H1 (cell line): ENCODE data around the gene GAS7. TPM values are rescaled to one million over a fixed set of nuclear protein-coding genes. Genes with fewer than 3 reads are reported as not detected.

Experiments used
- CTCF ChIA-PET: fragments of 300-600 bp; sonication (Branson Sonifier 250); formaldehyde crosslinking; loops from one replicate; lab custom pipeline; 2021; ENCODE audit not compliant: partially characterized antibody; lab: Charles Lee
- POLR2A ChIA-PET: fragments of 300-600 bp; sonication (Branson Sonifier 250); formaldehyde crosslinking; loops from one replicate; lab custom pipeline; 2021; ENCODE audit warnings: inconsistent platforms; ENCODE audit not compliant: partially characterized antibody; lab: Charles Lee
- DNase-seq, 2 experiments: peaks; one replicate each; pipeline versions ENCODE4 v3.0.0 to v3.0.0-alpha.2; 2010 to 2022; ENCODE audit warnings: low spot score in 2 of 2, low read depth in 1 of 2, mixed read lengths in 1 of 2
- FAIRE-seq: peaks from 2 replicates; lab custom pipeline; 2011; peaks lifted over from hg19 to GRCh38; lab: Jason Lieb, UNC
- H2AFZ ChIP-seq: 2 replicates; pipeline ENCODE4 v1.8.1; 2012; ENCODE audit warnings: low read length, inconsistent platforms
- H2AK5ac ChIP-seq: 2 replicates; pipeline ENCODE4 v1.6.1; 2013; ENCODE audit warnings: low read depth, low read length
- H2BK120ac ChIP-seq: replicated peaks from 2 replicates; pipeline ENCODE3; 2013; ENCODE audit warnings: low read depth, low read length, inconsistent platforms
- H2BK12ac ChIP-seq: 2 replicates; pipeline ENCODE4 v1.6.1; 2013; ENCODE audit warnings: low read depth, low read length
- H2BK15ac ChIP-seq: 2 replicates; pipeline ENCODE4 v1.6.1; 2013; ENCODE audit warnings: low read length
- H2BK20ac ChIP-seq: 2 replicates; pipeline ENCODE4 v1.6.1; 2013; ENCODE audit warnings: low read length
- H2BK5ac ChIP-seq: 2 replicates; pipeline ENCODE4 v1.6.1; 2013; ENCODE audit warnings: low read depth, low read length
- H3K14ac ChIP-seq: 2 replicates; pipeline ENCODE4 v1.6.1; 2013; ENCODE audit warnings: inconsistent platforms; ENCODE audit not compliant: insufficient read length
- H3K18ac ChIP-seq: 2 replicates; pipeline ENCODE4 v1.6.1; 2013; ENCODE audit warnings: low read length; ENCODE audit errors: extremely low read depth
- H3K23ac ChIP-seq: 2 replicates; pipeline ENCODE4 v1.6.1; 2013; ENCODE audit warnings: inconsistent platforms; ENCODE audit not compliant: insufficient read length
- H3K23me2 ChIP-seq: 2 replicates; pipeline ENCODE4 v1.6.1; 2013; ENCODE audit warnings: low read depth, low read length
- H3K27ac ChIP-seq: 2 replicates; pipeline ENCODE4 v1.6.1; 2011; ENCODE audit warnings: low read depth, low read length, inconsistent platforms
- H3K27me3 ChIP-seq, 4 experiments: replicated peaks in 1 of 4; 1 replicate in 1 of 4; 2 replicates in 3 of 4; pipeline versions ENCODE4 v1.6.1 to v1.8.1; 2011 to 2013; ENCODE audit warnings: low read length in 3 of 4, mild to moderate bottlenecking in 3 of 4, inconsistent platforms in 2 of 4, mixed read lengths in 2 of 4, moderate library complexity in 1 of 4; ENCODE audit not compliant: control insufficient read depth in 3 of 4, insufficient read depth in 3 of 4; ENCODE audit errors: extremely low read depth in 1 of 4
- H3K36me3 ChIP-seq, 4 experiments: 2 replicates each; pipeline versions ENCODE4 v1.6.1 to v1.8.1; 2011 to 2013; ENCODE audit warnings: mild to moderate bottlenecking in 4 of 4, low read length in 3 of 4, moderate library complexity in 2 of 4, control low read depth in 1 of 4, inconsistent platforms in 1 of 4; ENCODE audit not compliant: insufficient read depth in 4 of 4, control insufficient read depth in 2 of 4
- H3K4ac ChIP-seq: replicated peaks from 2 replicates; pipeline ENCODE3; 2013; ENCODE audit warnings: low read length, low read depth, mixed read lengths, inconsistent platforms; ENCODE audit not compliant: insufficient read length
- H3K4me1 ChIP-seq, 4 experiments: replicated peaks in 1 of 4; 1 replicate in 1 of 4; 2 replicates in 3 of 4; pipeline versions ENCODE4 v1.6.1 to v1.8.1; 2011 to 2013; ENCODE audit warnings: low read length in 3 of 4, inconsistent platforms in 2 of 4, mixed read lengths in 1 of 4; ENCODE audit not compliant: insufficient read depth in 4 of 4, control insufficient read depth in 3 of 4
- H3K4me2 ChIP-seq, 2 experiments: 2 replicates each; pipeline versions ENCODE4 v1.6.1 to v1.8.1; 2011 to 2013; ENCODE audit warnings: low read depth in 2 of 2, low read length in 2 of 2, control low read depth in 1 of 2, inconsistent platforms in 1 of 2, mild to moderate bottlenecking in 1 of 2; ENCODE audit not compliant: insufficient read depth in 1 of 2
- H3K4me3 ChIP-seq, 4 experiments: fragments of 200-600, 300-600 bp in 1 of 4; sonication (generic), shearing (Covaris generic), sonication (Bioruptor Twin) in 1 of 4; 2 replicates each; pipeline versions ENCODE4 v1.5.1 to v1.8.1; 2011 to 2016; ENCODE audit warnings: low read length in 4 of 4, low read depth in 3 of 4, control low read depth in 2 of 4, inconsistent platforms in 2 of 4, mild to moderate bottlenecking in 2 of 4, mixed read lengths in 1 of 4, moderate library complexity in 1 of 4; ENCODE audit not compliant: insufficient read depth in 2 of 4; ENCODE audit errors: extremely low read depth in 1 of 4
- H3K56ac ChIP-seq: replicated peaks from 2 replicates; pipeline ENCODE3; 2013; ENCODE audit warnings: low read depth, mild to moderate bottlenecking, mixed read lengths, low read length, inconsistent platforms; ENCODE audit not compliant: insufficient read length
- H3K79me1 ChIP-seq: 2 replicates; pipeline ENCODE4 v1.6.1; 2013; ENCODE audit warnings: low read depth, low read length, control low read depth
- H3K79me2 ChIP-seq, 2 experiments: 2 replicates each; pipeline versions ENCODE4 v1.6.1 to v1.8.1; 2012 to 2013; ENCODE audit warnings: low read length in 2 of 2, mild to moderate bottlenecking in 2 of 2, inconsistent platforms in 1 of 2; ENCODE audit not compliant: insufficient read depth in 2 of 2, control insufficient read depth in 1 of 2
- H3K9ac ChIP-seq, 4 experiments: replicated peaks in 1 of 4; 1 replicate in 1 of 4; 2 replicates in 3 of 4; pipeline versions ENCODE4 v1.6.1 to v1.8.1; 2011 to 2013; ENCODE audit warnings: low read depth in 3 of 4, low read length in 3 of 4, control low read depth in 2 of 4, mild to moderate bottlenecking in 2 of 4, moderate library complexity in 2 of 4, inconsistent platforms in 1 of 4; ENCODE audit errors: extremely low read depth in 1 of 4
- H3K9me3 ChIP-seq, 2 experiments: 2 replicates each; pipeline versions ENCODE4 v1.6.1 to v1.8.1; 2012 to 2013; ENCODE audit warnings: mild to moderate bottlenecking in 2 of 2, moderate library complexity in 2 of 2, control low read depth in 1 of 2, inconsistent platforms in 1 of 2, low read depth in 1 of 2, low read length in 1 of 2, mixed read lengths in 1 of 2; ENCODE audit not compliant: insufficient read depth in 2 of 2
- H4K20me1 ChIP-seq, 2 experiments: replicated peaks in 1 of 2; 2 replicates each; pipeline versions ENCODE3 to v1.8.1; 2011 to 2013; ENCODE audit warnings: inconsistent platforms in 2 of 2, low read length in 2 of 2, mild to moderate bottlenecking in 1 of 2; ENCODE audit not compliant: insufficient read depth in 2 of 2, control insufficient read depth in 1 of 2
- H4K5ac ChIP-seq: 2 replicates; pipeline ENCODE4 v1.6.1; 2013; ENCODE audit warnings: low read length, low read depth, mixed read lengths, inconsistent platforms; ENCODE audit not compliant: insufficient read length
- H4K8ac ChIP-seq: 2 replicates; pipeline ENCODE4 v1.8.0; 2013; ENCODE audit warnings: mild to moderate bottlenecking, moderate library complexity, low read length, inconsistent platforms; ENCODE audit not compliant: insufficient read depth; ENCODE audit errors: extremely low read depth
- H4K91ac ChIP-seq: replicated peaks from 2 replicates; pipeline ENCODE3; 2013; ENCODE audit warnings: low read length, mixed read lengths, inconsistent platforms; ENCODE audit not compliant: insufficient read length
- JUND ChIP-seq: IDR thresholded peaks from 2 replicates; pipeline ENCODE4 v1.6.1; 2011; ENCODE audit warnings: mild to moderate bottlenecking, improper control_type of control experiment, low read length
- KDM5A ChIP-seq: fragments of 200-600 bp; IDR thresholded peaks from 2 replicates; pipeline ENCODE4 v1.7.1; 2012; ENCODE audit warnings: mild to moderate bottlenecking, low read length, inconsistent platforms, mixed read lengths
- RAD21 ChIP-seq, 2 experiments: IDR thresholded peaks in 1 of 2; conservative IDR thresholded peaks in 1 of 2; 2 replicates each; pipeline ENCODE4 v1.6.1; 2011; ENCODE audit warnings: low read depth in 2 of 2, low read length in 2 of 2, improper control_type of control experiment in 1 of 2, inconsistent platforms in 1 of 2, mild to moderate bottlenecking in 1 of 2, moderate library complexity in 1 of 2
- SAP30 ChIP-seq: fragments of 300-600 bp; sonication (generic); IDR thresholded peaks from 2 replicates; pipeline ENCODE4 v1.7.1; 2012; ENCODE audit warnings: low read length, moderate library complexity, mild to moderate bottlenecking, inconsistent platforms; ENCODE audit not compliant: insufficient read depth, insufficient replicate concordance
- SIRT6 ChIP-seq: IDR thresholded peaks from one replicate; pipeline ENCODE4 v1.7.1; 2012; ENCODE audit warnings: low read length, inconsistent platforms
- SP4 ChIP-seq: IDR thresholded peaks from 2 replicates; pipeline ENCODE4 v1.6.1; 2012; ENCODE audit warnings: low read length, inconsistent platforms
- TAF1 ChIP-seq: IDR thresholded peaks from 2 replicates; pipeline ENCODE4 v1.6.1; 2011; ENCODE audit warnings: mild to moderate bottlenecking, low read depth, low read length
- WGBS, 2 experiments: shearing (Covaris generic) in 1 of 2; methylation state at CpG; one replicate each; pipeline versions ENCODE4 v1.1.6 to v1.1.7; 2013 to 2015; ENCODE audit warnings: low lambda C conversion rate in 2 of 2, mixed read lengths in 2 of 2, inconsistent platforms in 1 of 2, low coverage in 1 of 2, missing lambda C conversion rate in 1 of 2; ENCODE audit not compliant: insufficient replicate concordance in 2 of 2, insufficient coverage in 1 of 2, insufficient read length in 1 of 2; ENCODE audit errors: extremely low coverage in 1 of 2, missing lambda C conversion rate in 1 of 2; 5-methylcytosine and 5-hydroxymethylcytosine counted together
- long read RNA-seq, 2 experiments: library from RNA in 1 of 2; library from capped mRNA in 1 of 2; stranded (forward); transcript quantifications; one replicate each; pipeline ENCODE4 v2.0.0, GENCODE V29; 2021; ENCODE audit warnings: inconsistent platforms in 1 of 2
- polyA minus RNA-seq, 3 experiments: library from RNA; depleted of rRNA, polyadenylated mRNA; stranded (reverse); fragments of >200 nt; gene quantifications; 1 replicate in 2 of 3; 2 replicates in 1 of 3; pipeline ENCODE4 v1.2.3, GENCODE V29; 2011
- polyA plus RNA-seq, 7 experiments: library from polyadenylated mRNA; depleted of rRNA in 3 of 7; stranded (reverse) in 5 of 7; unstranded in 2 of 7; fragments of >200 nt in 5 of 7; fragments of 200-250 nt in 2 of 7; gene quantifications; 1 replicate in 5 of 7; 2 replicates in 1 of 7; 4 replicates in 1 of 7; pipeline versions ENCODE4 v1.2.1 to v1.2.3, GENCODE V29; 2011 to 2013; ENCODE audit warnings: missing spikeins in 2 of 7, mixed read lengths in 2 of 7
- total RNA-seq: library from RNA; stranded (reverse); fragmentation: NEBNext Ultra II Directional; extraction: Animal tissue kit (Norgen Biotek cat#: 25700); gene quantifications from 2 replicates; pipeline ENCODE4 v1.2.1, GENCODE V29; 2021
- TF ChIP-seq, protein P1 (sequence below): IDR thresholded peaks from 2 replicates; pipeline ENCODE4 v1.6.1; 2012; ENCODE audit warnings: inconsistent platforms

The GAS7 gene
- total RNA-seq (12.2 and 14.5 TPM in 2 replicates), polyA plus RNA-seq (2011; rRNA removed) (5.0 and 6.3 TPM in 2 replicates), polyA minus RNA-seq (2011; rRNA and poly(A)+ RNA removed) (8.6 and 11.3 TPM in 2 replicates)
- polyA plus RNA-seq (2011; cell fraction: cytosol; rRNA removed) = 5.6 TPM
- polyA plus RNA-seq (2011; cell fraction: nucleus; rRNA removed) = 6.4 TPM
- 5.9 to 7.9 TPM (median 6.2 TPM) in 4 replicates for polyA plus RNA-seq (2012, experiment 1 of 2)
- polyA plus RNA-seq (2012, experiment 2 of 2) = 2.8 TPM
- 3.9 TPM for polyA plus RNA-seq (2013, experiment 1 of 2)
- 4.2 TPM for polyA plus RNA-seq (2013, experiment 2 of 2)
- polyA minus RNA-seq (2011; cell fraction: cytosol; rRNA and poly(A)+ RNA removed) = 9.1 TPM
- 7.1 TPM for polyA minus RNA-seq (2011; cell fraction: nucleus; rRNA and poly(A)+ RNA removed)
- long read RNA-seq, experiment 1, partial matches to known transcripts = 1 of 4 reads
- long read RNA-seq, experiment 1, other reads (novel, unspliced or antisense) = 3 of 4 reads
- long read RNA-seq, experiment 2, partial matches to known transcripts = 0 of 1 reads
- long read RNA-seq, experiment 2, other reads (novel, unspliced or antisense) = 1 of 1 reads

DNA sequence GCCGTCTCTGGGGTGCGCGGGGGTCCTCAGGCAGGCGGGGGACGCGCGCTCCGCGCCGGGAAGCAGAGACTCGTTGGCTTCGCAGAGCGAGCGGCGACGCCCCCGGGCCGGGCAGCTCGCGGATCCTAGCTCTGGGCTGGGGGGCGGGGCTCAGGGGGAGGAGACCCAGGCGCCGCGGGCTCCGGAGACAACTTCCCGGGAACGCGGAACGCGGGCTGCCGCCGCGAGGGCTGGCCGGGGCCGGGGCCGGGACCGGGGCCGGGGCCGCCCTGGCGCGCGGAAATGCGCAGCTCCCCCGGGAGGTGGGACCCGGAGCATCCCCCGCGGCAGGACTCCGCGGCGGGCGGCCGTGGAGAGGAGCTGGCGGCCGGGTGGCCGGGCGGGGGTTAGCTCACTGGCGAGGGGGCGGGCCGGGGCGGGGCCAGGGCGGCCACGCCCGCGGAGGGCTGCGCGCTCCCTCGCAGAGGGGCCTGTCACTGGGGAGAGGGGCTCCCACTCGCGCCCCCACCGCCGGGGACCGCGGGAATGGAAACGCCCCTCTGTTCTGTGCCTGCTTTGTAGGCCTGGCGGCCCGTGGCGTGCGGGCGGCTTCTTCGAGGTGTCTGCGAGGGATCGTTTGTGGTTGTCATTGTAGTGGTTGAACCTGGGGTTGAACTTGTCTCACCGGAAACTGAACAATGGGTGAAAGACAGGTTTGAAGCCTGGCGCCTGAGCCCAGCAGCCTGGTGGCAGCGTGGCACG, at the start of gene GAS7:
Gene GAS7, minus strand, starts transcription at position 98 of the 741 bp plus-strand sequence.
- H4K5ac ChIP-seq = no peak within 1 kb of the TSS
- peaks cover 0 to 6% (median 0%) of the 10 kb centered on the region in 4 experiments; a peak in 2 of 7 replicates for H3K4me1 ChIP-seq
- H3K4me2 ChIP-seq = peak within 1 kb of the TSS; percentile 72 to 99
- 0 out of 8 replicates have a peak, but pooled peaks cover 0 to 3% (median 0%) of the 10 kb centered on the region in 4 experiments for H3K36me3 ChIP-seq
- no peak within 1 kb of the TSS for H2AK5ac ChIP-seq
- POLR2A ChIA-PET = interaction anchor here (1.1 kb wide), 1 partner anchor 71 kb away, joined by 3 read pairs; no protein-coding TSS in a partner anchor
- H2BK12ac ChIP-seq = peak within 1 kb of the TSS; percentile 60; the same call in 1 of the 2 replicates
- H3K4ac ChIP-seq = no peak within 1 kb of the TSS
- no peak within 1 kb of the TSS for H3K56ac ChIP-seq
- peak within 1 kb of the TSS; percentile 16; the same call in 1 of the 2 replicates for H2BK5ac ChIP-seq
- H2BK15ac ChIP-seq = peak within 1 kb of the TSS; percentile 61; the same call in 1 of the 2 replicates
- no peak within 1 kb of the TSS for H3K14ac ChIP-seq
- H2AFZ ChIP-seq = peak within 1 kb of the TSS; percentile 89
- H2BK20ac ChIP-seq = no peak within 1 kb of the TSS
- DNase-seq (peak in 1 of 2 experiments; percentile 89), FAIRE-seq (no peak)
- peaks cover 2% of the 10 kb centered on the region in 2 experiments for H4K20me1 ChIP-seq
- H3K4me3 ChIP-seq = peak within 1 kb of the TSS; percentile 55 to 91 (median 78)
- H2BK120ac ChIP-seq = no peak within 1 kb of the TSS
- H3K9ac ChIP-seq = peak within 1 kb of the TSS in 3 of 4 experiments; percentile 39 to 54 (median 40); a peak in 6 of 7 replicates
- peak within 1 kb of the TSS; percentile 48 for H3K18ac ChIP-seq
- H3K79me2 ChIP-seq = no peaks in the 10 kb centered on the region
- peaks cover 9% of the 10 kb centered on the region; the same call in 1 of the 2 replicates for H3K23me2 ChIP-seq
- peaks cover 5% of the 10 kb centered on the region in 2 experiments; a peak in 3 of 4 replicates for H3K9me3 ChIP-seq
- H3K27ac ChIP-seq = no peak within 1 kb of the TSS
- no peak within 1 kb of the TSS for H3K23ac ChIP-seq
- peaks cover 2 to 25% (median 24%) of the 10 kb centered on the region in 4 experiments for H3K27me3 ChIP-seq
- H4K91ac ChIP-seq = no peak within 1 kb of the TSS
- peaks cover 3% of the 10 kb centered on the region; the same call in 1 of the 2 replicates for H3K79me1 ChIP-seq
- peak within 1 kb of the TSS; percentile 17; the same call in 1 of the 2 replicates for H4K8ac ChIP-seq
- WGBS, 2 experiments = 1% methylated on average over 15 of the region's 86 CpGs; no CpG with 5 or more reads in 1 of the 2 experiments
- CTCF ChIA-PET = interaction anchor here (0.6 to 2.3 kb wide), 6 partner anchors 14 to 462 kb away, joined by 3 to 6 read pairs (median 3); no protein-coding TSS in a partner anchor
- TF ChIP-seq SAP30 (no peak), JUND (no peak), KDM5A (no peak), SP4 (no peak), TAF1 (0 out of 2 replicates have a peak, but pooled peaks have one; percentile 11), RAD21 (IDR thresholded peaks at IDR 0.05 in 1 of 2, conservative IDR thresholded peaks at IDR 0.05 in 1 of 2; ENCODE audit: low read depth in 2 of 2, low read length in 2 of 2) (no peak), SIRT6 (no peak)
- TF ChIP-seq, protein P1, sequence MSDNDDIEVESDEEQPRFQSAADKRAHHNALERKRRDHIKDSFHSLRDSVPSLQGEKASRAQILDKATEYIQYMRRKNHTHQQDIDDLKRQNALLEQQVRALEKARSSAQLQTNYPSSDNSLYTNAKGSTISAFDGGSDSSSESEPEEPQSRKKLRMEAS = no peak
